Activated CD8-positive, alpha-beta memory T cell treated with anti-CD3 and anti-CD28 coated beads, Interleukin-2, amount 10 ng/mL, durations not matched to agents 7 days and 5 days (primary cell): ENCODE measurements around the gene GADD45B. TPM values are rescaled to one million over a fixed set of nuclear protein-coding genes. Genes with fewer than 3 reads are reported as not detected.
"Not testable (repeated sequence)": the region's sequence is repeated elsewhere in the genome, so short reads cannot be mapped to it uniquely, and the experiment has no call there.

Source experiments
- ATAC-seq: fragments of 150-1000 bp; cut with Tn5 transposase; one replicate; pipeline ENCODE4 v1.10.0; 2021; ENCODE audit warnings: moderate library complexity
- CTCF ChIA-PET: fragments of 350-600 bp; sonication (Branson Sonifier 250); formaldehyde crosslinking; loops from one replicate; lab custom pipeline; 2021; ENCODE audit warnings: antibody characterized with exemption; lab: Charles Lee
- DNase-seq: peaks from one replicate; pipeline ENCODE4 v3.0.0-alpha.2; 2020
- H3K27ac Mint-ChIP-seq: one replicate; pipeline ENCODE4 v1.8.0; 2021; ENCODE audit warnings: mild to moderate bottlenecking, mixed read lengths
- H3K27me3 Mint-ChIP-seq: one replicate; pipeline ENCODE4 v1.8.0; 2021; ENCODE audit warnings: mixed read lengths
- H3K36me3 Mint-ChIP-seq: one replicate; pipeline ENCODE4 v1.8.0; 2021; ENCODE audit warnings: mild to moderate bottlenecking, mixed read lengths
- H3K4me1 Mint-ChIP-seq: one replicate; pipeline ENCODE4 v1.8.0; 2021; ENCODE audit warnings: mixed read lengths
- H3K4me3 Mint-ChIP-seq: one replicate; pipeline ENCODE4 v1.8.0; 2021; ENCODE audit warnings: mild to moderate bottlenecking, moderate library complexity, mixed read lengths
- H3K9me3 Mint-ChIP-seq: one replicate; pipeline ENCODE4 v1.8.0; 2022; ENCODE audit warnings: low read depth, mixed read lengths
- total RNA-seq, 2 experiments: library from RNA; stranded (reverse); gene quantifications; one replicate each; pipeline ENCODE4 v1.2.3, GENCODE V29; 2021

GADD45B gene
- total RNA-seq, 2 experiments from 2014 or later, result 63.4 to 79.4 TPM

DNA sequence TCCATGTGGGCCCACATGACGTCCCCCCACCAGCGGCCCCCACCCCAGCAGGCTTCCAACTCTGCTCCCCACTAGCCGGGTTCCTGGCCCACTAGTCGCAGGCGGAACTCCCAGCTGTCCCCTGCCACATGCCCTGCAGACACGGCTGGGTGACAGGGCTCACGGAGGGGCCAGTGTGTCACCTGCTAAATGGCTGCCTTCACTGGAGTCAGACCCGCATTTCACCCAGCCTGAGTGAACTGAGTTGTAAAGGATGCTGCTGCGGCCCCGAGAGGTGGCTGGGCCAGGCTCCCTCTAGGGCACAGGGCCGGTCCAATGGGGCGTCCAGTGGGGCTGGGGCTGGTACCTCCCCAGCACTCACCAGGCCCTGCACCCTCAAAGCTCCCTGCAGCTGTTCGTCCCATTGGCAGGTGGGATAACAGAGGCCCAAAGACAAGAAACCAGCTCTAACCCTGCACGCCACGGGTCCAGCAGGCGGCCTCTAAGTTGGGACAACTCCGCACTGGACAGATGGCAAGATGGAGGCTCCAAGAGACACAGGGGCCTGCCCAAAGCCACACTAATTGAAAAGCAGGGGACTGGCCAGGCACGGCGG lies 22.4 kb upstream of the GADD45B start:
- DNase-seq, result no peak
- H3K9me3 Mint-ChIP-seq, result no peaks in the 10 kb centered on the region
- no peak overlapping the region for H3K4me3 Mint-ChIP-seq
- no peak for ATAC-seq
- H3K27ac Mint-ChIP-seq, result no peak overlapping the region
- H3K27me3 Mint-ChIP-seq, result no peaks in the 10 kb centered on the region
- H3K4me1 Mint-ChIP-seq, result peaks cover 23% of the 10 kb centered on the region
- peaks cover 10% of the 10 kb centered on the region for H3K36me3 Mint-ChIP-seq
- CTCF ChIA-PET, result interaction anchor here (1.2 to 2.1 kb wide), 3 partner anchors 26 to 195 kb away, joined by 4 to 6 read pairs (median 5); partner anchors contain the start of gene TIMM13

DNA sequence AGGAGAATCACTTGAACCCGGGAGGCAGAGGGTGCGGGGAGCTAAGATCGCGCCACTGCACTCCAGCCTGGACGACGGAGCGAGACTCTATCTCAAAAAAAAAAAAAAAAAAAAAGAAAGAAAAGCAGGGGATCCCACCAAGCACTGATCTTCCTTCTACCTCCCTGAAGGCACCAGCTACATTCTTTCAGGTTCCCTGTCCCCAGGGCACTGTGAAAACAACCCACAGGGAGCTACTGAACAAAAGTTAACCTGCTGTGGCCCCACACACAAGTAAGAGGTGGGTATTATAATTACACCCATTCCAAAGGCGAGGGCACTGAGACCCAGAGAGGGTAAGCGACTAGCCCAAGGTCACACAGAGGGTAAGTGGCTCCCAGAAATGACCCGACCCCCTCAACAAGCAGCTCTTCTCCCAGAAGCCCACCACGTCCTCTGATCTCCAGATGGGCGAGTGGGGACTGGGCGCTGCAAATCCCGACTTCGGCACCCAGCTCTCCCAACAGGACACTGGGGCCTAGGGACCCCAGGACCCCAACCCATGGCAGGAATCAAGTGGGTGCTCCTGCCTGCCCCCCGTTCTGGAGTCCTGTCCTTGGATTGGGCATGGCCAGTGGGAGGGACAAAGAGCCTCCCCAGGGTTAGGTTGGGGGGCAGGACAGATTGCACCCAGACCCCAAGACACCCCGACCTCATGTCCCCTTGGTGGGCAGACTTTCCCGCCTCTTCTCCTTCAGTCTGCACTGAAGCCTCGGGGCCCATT lies 21.5 kb upstream of the GADD45B start:
- peaks cover 23% of the 10 kb centered on the region for H3K4me1 Mint-ChIP-seq
- CTCF ChIA-PET, result interaction anchor here (0.5 to 2.1 kb wide), 5 partner anchors 27 to 194 kb away, joined by 3 to 6 read pairs (median 4); partner anchors contain the start of gene TIMM13
- H3K27ac Mint-ChIP-seq, result peak overlapping the region; percentile 46
- no peak for DNase-seq
- no peaks in the 10 kb centered on the region for H3K9me3 Mint-ChIP-seq
- no peak for ATAC-seq
- peak overlapping the region; percentile 84 for H3K4me3 Mint-ChIP-seq
- peaks cover 10% of the 10 kb centered on the region for H3K36me3 Mint-ChIP-seq
- H3K27me3 Mint-ChIP-seq, result no peaks in the 10 kb centered on the region

DNA sequence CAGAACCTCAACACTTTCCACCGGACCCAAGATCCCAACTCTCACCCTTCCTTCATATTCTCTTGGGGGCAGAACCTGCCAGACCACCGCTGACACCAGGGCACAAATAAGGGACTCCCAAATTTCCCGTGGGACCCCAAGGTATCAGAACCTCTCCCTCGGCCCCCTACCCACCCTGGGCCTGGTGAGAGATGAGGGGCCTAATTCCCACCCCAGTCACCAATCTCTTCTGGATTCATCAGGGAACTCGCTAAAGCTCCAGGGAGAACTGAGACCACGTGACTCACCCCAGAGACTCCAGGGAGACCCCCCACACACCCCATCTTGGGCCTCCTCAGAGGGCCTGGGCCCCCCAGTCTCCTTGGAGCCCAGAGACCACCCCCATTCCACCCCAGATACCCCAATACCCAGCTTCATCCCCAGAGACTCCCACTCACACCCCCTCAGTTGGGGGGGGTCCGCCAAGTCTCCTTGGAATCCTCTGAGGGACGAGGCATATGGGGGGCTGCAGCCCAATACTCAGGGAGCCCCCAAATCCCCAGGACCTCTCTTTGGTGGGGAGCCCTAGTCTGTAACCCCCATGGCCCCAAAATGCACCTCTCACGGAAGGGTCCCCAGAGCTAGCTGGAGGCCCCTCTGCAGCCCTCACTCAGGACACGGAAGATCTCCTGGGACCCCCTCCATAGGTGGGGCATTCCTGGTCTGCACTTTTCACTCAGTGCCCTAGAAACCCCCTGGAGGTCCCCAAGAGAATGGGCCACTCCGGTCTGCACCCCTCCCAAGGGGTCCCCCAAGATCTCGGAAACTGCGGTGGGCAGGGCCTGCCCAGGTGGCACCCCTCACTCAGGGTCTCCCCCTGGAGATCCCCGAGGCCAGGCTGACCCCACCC lies 20.7 kb upstream of the GADD45B start:
- H3K4me3 Mint-ChIP-seq, result peak overlapping the region; percentile 84
- H3K27me3 Mint-ChIP-seq, result no peaks in the 10 kb centered on the region
- peak overlapping the region; percentile 91 for H3K27ac Mint-ChIP-seq
- no peak for DNase-seq
- CTCF ChIA-PET, result interaction anchor here (0.5 to 1.4 kb wide), 6 partner anchors 123 to 193 kb away, joined by 3 to 4 read pairs (median 3); no protein-coding TSS in a partner anchor
- no peaks in the 10 kb centered on the region for H3K9me3 Mint-ChIP-seq
- ATAC-seq, result no peak
- H3K4me1 Mint-ChIP-seq, result peaks cover 25% of the 10 kb centered on the region
- H3K36me3 Mint-ChIP-seq, result peaks cover 10% of the 10 kb centered on the region

DNA sequence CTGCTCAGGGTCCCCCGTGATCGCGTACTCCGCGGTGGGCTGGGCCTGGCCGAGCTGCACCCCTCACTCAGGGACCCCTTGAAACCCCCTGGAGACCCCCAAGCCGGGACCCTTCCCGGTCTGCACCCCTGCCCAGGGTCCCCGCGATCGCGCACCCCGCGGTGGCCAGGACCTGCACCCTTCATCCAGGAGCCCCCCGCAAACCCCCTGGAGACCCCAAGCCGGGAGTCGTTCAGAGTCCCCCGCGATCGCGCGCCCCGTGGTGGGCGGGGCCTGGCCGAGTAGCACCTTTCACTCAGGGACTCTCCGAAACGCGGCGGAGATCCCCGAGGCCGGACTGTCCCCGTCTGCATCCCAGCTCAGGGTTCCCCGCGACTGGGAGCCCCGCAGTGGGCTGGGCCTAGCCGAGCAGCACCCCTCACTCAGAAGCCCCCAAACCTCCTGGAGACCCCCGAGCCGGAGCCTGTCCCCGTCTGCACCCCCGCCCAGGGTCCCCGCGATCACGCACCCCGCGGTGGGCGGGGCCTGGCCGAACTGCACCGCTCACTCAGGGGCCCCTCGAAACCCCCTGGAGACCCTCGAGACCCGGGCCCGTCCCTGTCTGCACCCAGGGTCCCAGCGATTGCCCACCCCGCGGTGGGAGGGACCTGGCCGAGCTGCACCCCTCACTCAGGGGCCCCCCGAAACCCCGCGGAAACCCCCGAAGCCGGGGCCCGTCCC lies 19.9 kb upstream of the GADD45B start:
- Mint-ChIP-seq H3K4me1 (peaks cover 27% of the 10 kb centered on the region), H3K27me3 (no peaks in the 10 kb centered on the region), H3K9me3 (no peaks in the 10 kb centered on the region), H3K36me3 (peaks cover 9% of the 10 kb centered on the region), H3K4me3 (peak overlapping the region; percentile 84), H3K27ac (peak overlapping the region; percentile 91)
- peak; percentile 49 for ATAC-seq
- CTCF ChIA-PET, result interaction anchor here (0.7 to 1.4 kb wide), 9 partner anchors 20 to 173 kb away, joined by 3 to 11 read pairs (median 3); partner anchors contain the start of gene GADD45B
- peak; percentile 71 for DNase-seq

DNA sequence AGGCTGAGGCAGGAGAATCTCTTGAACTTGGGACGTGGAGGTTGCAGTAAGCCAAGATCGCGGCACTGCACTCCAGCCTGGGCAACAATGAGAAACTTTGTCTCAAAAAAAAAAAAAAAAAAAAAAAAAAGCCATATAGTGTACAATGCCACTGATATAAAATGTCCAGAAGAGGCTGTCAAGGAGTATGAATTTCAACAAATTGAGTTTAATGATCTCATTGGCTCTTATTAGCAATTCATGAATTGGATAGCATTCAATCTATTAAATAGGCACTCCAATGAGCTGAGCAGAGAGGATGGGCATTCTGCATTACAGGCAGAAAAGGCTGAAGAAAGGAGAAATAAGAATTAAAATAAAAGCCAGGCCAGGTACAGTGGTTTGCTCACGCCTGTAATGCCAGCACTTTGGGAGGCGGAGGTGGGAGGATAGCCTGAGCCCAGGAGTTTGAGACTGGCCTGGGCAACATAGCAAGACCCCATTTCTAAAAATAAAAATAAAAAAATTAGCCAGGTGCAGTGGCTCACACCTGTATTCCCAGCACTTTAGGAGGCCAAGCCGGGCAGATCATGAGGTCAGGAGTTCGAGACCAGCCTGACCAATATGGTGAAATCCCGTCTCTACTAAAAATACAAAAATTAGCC lies 18.4 kb upstream of the GADD45B start:
- H3K4me3 Mint-ChIP-seq, result peak overlapping the region; percentile 80
- H3K9me3 Mint-ChIP-seq, result no peaks in the 10 kb centered on the region
- H3K4me1 Mint-ChIP-seq, result peaks cover 26% of the 10 kb centered on the region
- peaks cover 6% of the 10 kb centered on the region for H3K36me3 Mint-ChIP-seq
- H3K27ac Mint-ChIP-seq, result peak overlapping the region; percentile 91
- ATAC-seq, result no peak
- CTCF ChIA-PET, result interaction anchor here (0.7 to 1.4 kb wide), 8 partner anchors 18 to 706 kb away, joined by 3 to 11 read pairs (median 4); partner anchors contain the start of gene GADD45B
- no peak for DNase-seq
- H3K27me3 Mint-ChIP-seq, result no peaks in the 10 kb centered on the region

DNA sequence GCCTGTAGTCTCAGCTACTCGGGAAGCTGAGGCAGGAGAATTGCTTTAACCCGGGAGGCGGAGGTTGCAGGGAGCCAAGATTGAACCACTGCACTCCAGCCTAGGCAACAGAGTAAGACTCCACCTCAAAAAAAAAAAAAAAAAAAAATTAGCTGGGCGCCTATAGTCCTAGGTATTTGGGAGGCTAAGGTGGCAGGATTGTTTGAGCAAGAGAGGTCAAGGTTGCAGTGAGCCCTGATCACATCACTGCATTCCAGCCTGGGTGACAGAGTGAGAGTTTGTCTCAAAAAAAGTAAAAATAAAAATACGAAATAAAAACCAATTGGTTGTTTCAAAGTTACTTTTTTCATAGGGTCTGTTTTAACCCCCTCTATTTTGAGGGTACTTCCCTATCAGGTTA lies 17.9 kb upstream of the GADD45B start:
- no peaks in the 10 kb centered on the region for H3K27me3 Mint-ChIP-seq
- peaks cover 25% of the 10 kb centered on the region for H3K4me1 Mint-ChIP-seq
- H3K4me3 Mint-ChIP-seq, result no peak overlapping the region
- H3K27ac Mint-ChIP-seq, result no peak overlapping the region
- H3K9me3 Mint-ChIP-seq, result no peaks in the 10 kb centered on the region
- CTCF ChIA-PET, result interaction anchor here (0.8 to 1.3 kb wide), 2 partner anchors 163 to 291 kb away, joined by 3 read pairs; no protein-coding TSS in a partner anchor
- no peak for DNase-seq
- ATAC-seq, result no peak
- H3K36me3 Mint-ChIP-seq, result peaks cover 6% of the 10 kb centered on the region

DNA sequence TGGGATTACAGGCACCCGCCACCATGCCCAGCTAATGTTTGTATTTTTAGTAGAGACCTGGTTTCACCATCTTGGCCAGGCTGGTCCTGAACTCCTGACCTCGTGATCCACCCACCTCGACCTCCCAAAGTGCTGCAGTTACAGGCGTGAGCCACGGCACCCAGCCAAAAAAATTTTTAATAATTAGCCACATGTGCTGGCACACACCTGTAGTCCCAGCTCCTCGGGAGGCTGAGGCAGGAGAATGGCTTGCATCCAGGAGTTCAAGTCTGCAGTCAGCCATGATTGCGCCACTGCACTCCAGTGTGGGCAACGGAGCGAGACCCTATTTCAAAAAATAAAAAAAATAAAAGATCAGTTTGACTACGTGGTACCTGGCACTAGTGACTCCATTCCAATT lies 17.2 kb upstream of the GADD45B start:
- not testable (repeated sequence) for DNase-seq, H3K9me3 Mint-ChIP-seq, ATAC-seq, H3K27me3 Mint-ChIP-seq, H3K36me3 Mint-ChIP-seq, H3K27ac Mint-ChIP-seq, H3K4me3 Mint-ChIP-seq
- H3K4me1 Mint-ChIP-seq, result peaks cover 29% of the 10 kb centered on the region
- CTCF ChIA-PET, result interaction anchor here (0.8 to 1.3 kb wide), 2 partner anchors 162 to 290 kb away, joined by 3 read pairs; no protein-coding TSS in a partner anchor

DNA sequence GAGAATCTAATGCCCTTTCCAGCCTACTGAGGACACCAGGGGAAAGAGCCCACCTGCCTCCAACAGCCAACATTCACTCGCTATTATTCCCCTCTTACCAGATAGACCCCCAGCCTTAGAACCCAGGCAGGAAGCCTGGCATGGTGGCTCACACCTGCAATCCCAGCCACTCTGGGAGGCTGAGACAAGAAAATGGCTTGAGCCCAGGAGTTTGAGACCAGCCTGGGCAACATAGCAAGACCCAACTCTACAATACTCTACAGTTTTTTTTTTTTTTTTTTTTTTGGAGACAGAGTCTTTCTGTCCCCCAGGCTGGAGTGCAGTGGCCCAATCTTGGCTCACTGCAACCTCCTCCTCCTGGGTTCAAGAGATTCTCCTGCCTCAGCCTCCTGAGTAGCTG lies 15.7 kb upstream of the GADD45B start:
- peaks cover 18% of the 10 kb centered on the region for H3K4me1 Mint-ChIP-seq
- no peak overlapping the region for H3K27ac Mint-ChIP-seq
- no peak overlapping the region for H3K4me3 Mint-ChIP-seq
- CTCF ChIA-PET, result interaction anchor here (0.6 to 2.2 kb wide), 2 partner anchors 16 to 153 kb away, joined by 3 to 9 read pairs; partner anchors contain the start of gene GADD45B
- ATAC-seq, result no peak
- H3K36me3 Mint-ChIP-seq, result peaks cover 6% of the 10 kb centered on the region
- no peaks in the 10 kb centered on the region for H3K27me3 Mint-ChIP-seq
- no peaks in the 10 kb centered on the region for H3K9me3 Mint-ChIP-seq
- DNase-seq, result no peak

DNA sequence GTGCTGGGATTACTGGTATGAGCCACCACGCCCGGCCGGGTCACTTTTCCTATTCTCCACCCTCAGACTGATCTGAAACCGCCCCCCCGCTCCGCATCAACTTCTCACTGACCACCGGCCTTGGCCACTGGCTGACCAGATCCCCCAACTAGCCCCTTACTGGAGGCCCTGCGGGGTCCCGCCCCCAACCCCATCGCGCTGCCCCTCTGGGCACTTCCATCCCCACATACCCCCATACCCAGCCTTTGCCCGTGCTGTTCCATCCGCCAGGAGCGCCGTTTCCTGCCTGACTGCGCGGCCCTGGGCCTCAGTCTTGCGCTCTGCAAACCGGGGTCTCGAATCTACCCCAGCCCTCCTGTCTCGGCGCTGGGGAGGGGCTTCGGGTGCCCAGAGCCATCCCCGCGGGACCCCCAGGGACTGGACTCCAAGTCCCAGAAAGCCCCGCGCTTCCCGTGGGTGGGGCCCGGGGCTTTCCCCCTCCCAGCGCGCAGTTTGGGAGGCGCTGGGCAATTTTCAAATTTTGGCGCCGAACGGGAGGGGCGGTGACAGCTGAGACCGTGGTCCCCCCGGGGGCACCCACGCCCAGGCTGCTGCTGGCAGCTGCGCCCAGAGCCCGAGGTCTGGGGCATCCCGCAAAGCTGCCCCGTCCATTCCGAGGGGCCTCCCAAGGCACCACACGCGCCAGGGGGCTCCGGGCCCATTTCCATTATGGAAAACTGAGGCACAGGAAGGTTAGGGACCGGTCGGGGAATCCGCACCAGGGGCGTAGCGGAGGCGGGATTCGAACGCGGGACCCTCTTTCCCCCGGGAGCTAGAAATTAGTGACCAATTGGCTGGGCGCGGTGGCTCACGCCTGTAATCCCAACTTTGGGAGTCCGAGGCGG lies 13.9 kb upstream of the GADD45B start:
- peak; percentile 85 for DNase-seq
- Mint-ChIP-seq H3K4me3 (peak overlapping the region; percentile 89), H3K4me1 (peaks cover 15% of the 10 kb centered on the region), H3K27me3 (no peaks in the 10 kb centered on the region), H3K27ac (peak overlapping the region; percentile 89), H3K9me3 (no peaks in the 10 kb centered on the region), H3K36me3 (peaks cover 3% of the 10 kb centered on the region)
- CTCF ChIA-PET, result interaction anchor here (0.7 to 5.0 kb wide), 8 partner anchors 14 to 374 kb away, joined by 3 to 28 read pairs (median 5); partner anchors contain the start of genes GADD45B and TIMM13
- peak; percentile 86 for ATAC-seq

DNA sequence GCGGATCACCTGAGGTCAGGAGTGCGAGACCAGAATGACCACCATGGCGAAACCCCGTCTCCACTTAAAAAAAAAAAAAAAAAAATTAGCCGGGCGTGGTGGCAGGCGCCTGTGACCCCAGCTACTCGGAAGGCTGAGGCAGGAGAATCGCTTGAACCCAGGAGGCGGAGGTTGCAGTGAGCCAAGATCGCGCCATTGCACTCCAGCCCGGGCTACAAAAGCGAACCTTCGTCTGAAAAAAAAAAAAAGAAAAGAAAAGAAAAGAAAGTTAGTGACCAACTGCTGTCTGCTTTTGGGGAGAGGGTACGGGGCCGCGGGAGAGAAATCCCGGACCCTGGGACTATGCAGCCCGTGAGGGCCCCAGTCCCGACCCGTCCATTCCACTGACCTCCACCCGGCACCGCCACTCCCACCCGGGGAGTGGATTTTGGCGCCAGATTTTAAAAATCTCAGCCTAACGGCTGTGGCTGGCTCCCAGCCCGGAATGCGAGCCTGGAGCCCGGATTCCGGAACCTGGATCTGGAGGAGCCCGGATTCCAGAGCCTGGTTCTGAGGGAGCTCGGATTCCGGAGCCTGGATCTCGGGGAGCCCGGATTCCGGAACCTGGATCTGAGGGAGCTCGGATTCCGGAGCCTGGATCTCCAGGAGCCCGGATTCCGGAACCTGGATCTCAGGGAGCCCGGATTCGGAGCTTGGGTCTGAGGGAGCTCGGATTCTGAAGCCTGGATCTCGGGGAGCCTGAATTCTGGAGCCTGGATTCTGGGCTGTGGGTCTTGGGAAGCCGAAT lies 13.1 kb upstream of the GADD45B start:
- CTCF ChIA-PET, result interaction anchor here (0.7 to 5.0 kb wide), 11 partner anchors 11 to 174 kb away, joined by 3 to 28 read pairs (median 4); partner anchors contain the start of genes GADD45B and TIMM13
- DNase-seq, result no peak
- Mint-ChIP-seq H3K27me3 (no peaks in the 10 kb centered on the region), H3K9me3 (no peaks in the 10 kb centered on the region), H3K4me3 (peak overlapping the region; percentile 89), H3K36me3 (no peaks in the 10 kb centered on the region), H3K4me1 (peaks cover 10% of the 10 kb centered on the region), H3K27ac (peak overlapping the region; percentile 89)
- no peak for ATAC-seq
